SU-DHL-6 (cell line): ENCODE data around the gene TRIP13.

ENCODE experiments used
- EZH2phosphoT487 ChIP-seq: fragments of 200-600 bp; sonication (generic), shearing (Covaris generic); conservative IDR thresholded peaks from 2 replicates; pipeline ENCODE4 v1.6.1; 2018; ENCODE audit warnings: mild to moderate bottlenecking, antibody characterized with exemption, low read length, moderate library complexity, mixed read lengths
- TF ChIP-seq, protein P1 (sequence below): fragments of 200-600 bp; sonication (generic); IDR thresholded peaks from one replicate; pipeline ENCODE4 v1.5.1; 2017; ENCODE audit warnings: antibody characterized with exemption, mild to moderate bottlenecking, low read length, moderate library complexity; ENCODE audit not compliant: insufficient read depth, poor library complexity, severe bottlenecking

GRCh38 chr5:936149-937144, 43.8 kb downstream of the TRIP13 start:
- TF ChIP-seq, protein P1, sequence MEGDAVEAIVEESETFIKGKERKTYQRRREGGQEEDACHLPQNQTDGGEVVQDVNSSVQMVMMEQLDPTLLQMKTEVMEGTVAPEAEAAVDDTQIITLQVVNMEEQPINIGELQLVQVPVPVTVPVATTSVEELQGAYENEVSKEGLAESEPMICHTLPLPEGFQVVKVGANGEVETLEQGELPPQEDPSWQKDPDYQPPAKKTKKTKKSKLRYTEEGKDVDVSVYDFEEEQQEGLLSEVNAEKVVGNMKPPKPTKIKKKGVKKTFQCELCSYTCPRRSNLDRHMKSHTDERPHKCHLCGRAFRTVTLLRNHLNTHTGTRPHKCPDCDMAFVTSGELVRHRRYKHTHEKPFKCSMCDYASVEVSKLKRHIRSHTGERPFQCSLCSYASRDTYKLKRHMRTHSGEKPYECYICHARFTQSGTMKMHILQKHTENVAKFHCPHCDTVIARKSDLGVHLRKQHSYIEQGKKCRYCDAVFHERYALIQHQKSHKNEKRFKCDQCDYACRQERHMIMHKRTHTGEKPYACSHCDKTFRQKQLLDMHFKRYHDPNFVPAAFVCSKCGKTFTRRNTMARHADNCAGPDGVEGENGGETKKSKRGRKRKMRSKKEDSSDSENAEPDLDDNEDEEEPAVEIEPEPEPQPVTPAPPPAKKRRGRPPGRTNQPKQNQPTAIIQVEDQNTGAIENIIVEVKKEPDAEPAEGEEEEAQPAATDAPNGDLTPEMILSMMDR = no peak
- no peak for TF ChIP-seq EZH2phosphoT487
